HG02943 (cell line): Measurements from ENCODE around the gene FBXW4.
"Not testable (repeated sequence)": the region's sequence is repeated elsewhere in the genome, so short reads cannot be mapped to it uniquely, and the experiment has no call there.

Source experiments
- ATAC-seq: cut with Tn5 transposase; IDR thresholded peaks from one replicate; pipeline ENCODE4 v1.9.1; 2021; ENCODE audit warnings: mild to moderate bottlenecking, low read depth, moderate library complexity; ENCODE audit not compliant: unreplicated experiment

Gene FBXW4

DNA sequence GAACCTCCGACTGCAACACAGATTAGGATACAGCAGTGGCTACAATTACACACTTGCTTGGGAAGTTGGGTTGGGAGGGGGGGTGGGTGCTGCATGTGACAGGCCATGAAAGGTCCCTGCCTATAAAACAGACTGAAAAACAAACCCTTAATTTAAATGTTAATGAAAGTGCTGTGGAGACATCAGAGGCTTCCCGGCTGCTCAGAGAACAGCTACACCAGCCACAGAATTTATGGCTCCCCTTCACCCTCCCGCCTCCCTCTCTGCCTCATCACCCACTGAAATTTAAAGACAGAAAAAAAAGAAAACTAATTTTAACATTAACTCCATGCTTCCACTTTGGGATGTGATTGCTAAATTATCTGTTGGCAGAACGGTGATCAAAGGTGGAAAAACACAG, 34.7 kb downstream of the FBXW4 start:
- no peak for ATAC-seq

DNA sequence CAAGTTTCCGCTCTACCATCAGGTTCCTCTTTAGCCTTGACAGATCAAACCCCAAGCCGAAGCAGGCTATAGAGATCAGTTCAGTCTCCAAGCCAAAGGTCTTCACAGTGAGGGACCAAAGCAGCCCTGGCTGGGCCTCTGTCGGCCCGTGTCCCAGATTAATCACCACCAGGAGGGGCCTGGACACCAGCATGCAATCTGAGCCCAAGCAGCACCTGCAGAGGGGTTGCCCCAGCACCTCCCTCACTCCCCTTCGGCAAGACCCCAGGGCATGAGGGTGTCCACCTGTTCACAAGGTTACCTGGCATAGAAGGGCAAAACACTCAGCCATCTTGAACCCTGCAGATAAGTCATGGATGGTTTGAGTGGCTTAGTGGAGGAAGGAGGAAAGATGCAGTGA, 36.0 kb downstream of the FBXW4 start:
- ATAC-seq, result no peak

DNA sequence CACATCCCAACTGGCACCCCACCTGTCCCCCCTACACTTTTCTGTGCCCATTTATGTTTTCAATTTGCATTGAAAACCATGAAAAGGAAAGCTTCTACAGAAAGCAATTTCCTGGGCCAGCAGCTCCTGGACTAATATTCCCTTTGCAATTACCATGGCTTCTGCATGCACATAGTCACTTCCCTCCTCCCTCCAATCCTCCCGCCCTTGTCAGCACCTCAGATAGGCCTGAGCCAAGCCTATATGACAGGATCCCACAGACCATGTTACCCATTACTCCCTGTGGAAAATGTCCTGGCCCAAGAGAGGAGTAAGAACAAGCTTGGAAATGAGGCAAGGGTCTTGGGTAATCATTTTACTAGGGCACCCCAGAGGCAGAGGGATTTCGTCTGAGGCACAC, 38.1 kb downstream of the FBXW4 start:
- no peak for ATAC-seq

DNA sequence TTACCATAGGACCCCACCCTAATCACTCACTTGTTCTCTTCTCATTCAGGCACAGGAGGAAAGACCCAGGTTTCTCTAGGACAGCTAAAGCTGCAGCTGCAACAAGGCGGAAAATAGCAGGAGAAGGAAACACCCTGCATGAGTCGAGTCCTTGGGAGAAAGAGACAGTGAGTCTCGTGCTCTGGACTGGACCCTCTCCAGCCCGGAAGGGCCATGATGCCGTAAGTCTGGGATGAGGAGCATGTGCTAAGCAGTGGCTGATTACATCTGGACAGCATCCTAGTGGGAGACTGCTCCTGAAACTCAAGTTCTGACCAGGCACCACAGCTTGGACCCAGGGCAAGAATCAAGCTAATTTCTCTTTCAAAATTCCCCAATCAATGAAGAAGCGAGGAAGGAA, 39.4 kb downstream of the FBXW4 start:
- ATAC-seq, result no peak

DNA sequence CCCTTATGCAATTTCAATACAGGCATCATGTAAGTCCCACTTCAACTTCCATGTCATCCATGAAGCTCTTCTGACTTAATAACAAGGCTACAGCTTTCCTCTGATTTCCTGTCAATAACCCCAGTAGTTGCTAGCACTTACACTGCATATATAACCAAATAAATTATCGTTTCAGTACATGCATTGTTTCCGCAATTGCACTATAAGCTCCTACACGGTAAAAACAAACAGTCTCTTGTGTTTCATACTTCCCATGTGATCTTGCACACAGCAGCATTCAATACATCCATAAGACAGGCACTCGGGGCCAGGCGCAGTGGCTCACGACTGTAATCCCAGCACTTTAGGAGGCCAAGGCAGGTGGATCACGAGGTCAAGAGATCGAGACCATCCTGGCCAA, 41.4 kb downstream of the FBXW4 start:
- no peak for ATAC-seq

DNA sequence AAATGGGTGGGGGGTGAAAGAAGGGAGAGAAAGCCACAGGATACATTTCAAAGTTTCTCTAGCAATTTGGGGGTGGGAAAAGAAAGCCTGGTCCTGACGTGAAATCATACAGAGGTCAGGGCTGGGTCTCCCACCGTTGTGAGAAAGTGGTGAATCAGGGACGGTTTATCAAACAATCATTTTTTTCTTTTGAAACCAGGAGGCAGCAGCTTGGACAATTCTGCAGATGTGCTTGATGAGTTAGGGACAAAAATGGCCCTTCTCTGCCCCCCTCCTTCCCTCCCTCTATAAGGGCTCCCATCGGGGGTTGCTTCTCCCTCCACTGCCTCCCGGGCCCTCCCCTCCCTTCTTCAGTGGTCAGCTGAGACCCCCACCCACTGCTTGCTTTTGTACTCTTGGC, 43.6 kb downstream of the FBXW4 start:
- ATAC-seq, result no peak

DNA sequence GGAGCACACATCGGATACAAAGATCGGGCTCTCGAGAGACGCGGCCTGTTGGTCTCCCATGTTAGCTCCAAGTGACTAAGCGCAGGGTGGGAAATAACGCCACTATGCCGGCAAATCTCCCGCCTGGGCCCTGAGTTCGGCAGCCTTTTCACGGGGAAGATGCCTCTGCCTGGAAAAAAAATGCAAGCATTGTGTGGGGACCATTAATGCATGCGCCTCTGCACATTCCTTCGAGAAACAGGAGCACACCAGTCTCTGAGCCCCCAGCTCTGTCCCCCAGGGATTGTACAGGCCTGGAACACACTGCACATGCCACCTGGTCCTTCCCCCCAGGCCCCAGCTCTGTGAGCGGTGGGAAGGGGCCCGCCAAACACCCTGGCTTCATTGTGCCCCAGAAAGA, 44.1 kb downstream of the FBXW4 start:
- no peak for ATAC-seq

DNA sequence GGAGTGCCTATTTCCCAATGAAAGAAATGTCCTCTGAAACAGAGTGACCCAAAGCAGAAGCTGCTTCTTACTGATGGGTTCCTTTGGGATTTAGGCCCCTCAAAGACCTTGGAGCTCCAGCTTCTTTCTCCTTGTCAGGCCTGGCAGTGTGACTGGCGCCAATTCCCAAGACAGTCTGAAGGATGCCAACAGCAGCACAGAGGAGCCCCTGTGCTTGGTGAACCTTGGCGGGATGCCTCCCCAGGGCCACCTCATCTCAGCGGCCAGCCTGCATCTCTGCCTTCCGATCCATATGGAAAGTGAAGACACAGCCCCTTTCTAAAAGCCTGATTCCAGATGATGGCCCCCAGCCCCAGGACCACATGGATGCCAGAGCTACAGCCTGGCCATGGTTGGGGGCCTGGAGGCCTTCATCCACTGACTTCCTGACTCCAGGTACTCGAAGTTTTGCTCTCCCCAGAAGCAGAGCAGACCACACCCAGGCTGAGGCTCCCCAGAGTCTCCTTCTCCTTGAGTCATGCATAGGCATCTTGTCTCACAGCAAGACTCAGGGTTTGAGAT, 45.4 kb downstream of the FBXW4 start:
- no peak for ATAC-seq

DNA sequence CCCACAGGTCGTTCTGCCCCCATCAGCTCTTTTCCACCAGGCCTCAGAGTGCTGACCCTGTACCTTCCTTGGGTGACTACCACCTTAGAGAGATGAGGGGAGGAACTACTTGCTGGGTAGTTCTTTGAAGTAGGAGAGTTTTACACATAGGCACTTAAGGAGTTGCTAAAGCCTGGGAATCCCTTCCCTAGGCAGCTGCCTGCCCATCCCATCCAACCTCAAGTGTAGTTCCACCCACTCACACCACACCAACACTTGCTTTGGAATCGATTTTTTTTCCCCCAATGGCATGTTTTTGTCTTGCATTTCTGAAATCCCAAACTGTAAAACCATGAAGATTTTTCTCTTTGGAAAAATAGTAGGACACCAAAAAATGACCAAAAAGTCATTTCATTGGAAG, 47.7 kb downstream of the FBXW4 start:
- no peak for ATAC-seq

DNA sequence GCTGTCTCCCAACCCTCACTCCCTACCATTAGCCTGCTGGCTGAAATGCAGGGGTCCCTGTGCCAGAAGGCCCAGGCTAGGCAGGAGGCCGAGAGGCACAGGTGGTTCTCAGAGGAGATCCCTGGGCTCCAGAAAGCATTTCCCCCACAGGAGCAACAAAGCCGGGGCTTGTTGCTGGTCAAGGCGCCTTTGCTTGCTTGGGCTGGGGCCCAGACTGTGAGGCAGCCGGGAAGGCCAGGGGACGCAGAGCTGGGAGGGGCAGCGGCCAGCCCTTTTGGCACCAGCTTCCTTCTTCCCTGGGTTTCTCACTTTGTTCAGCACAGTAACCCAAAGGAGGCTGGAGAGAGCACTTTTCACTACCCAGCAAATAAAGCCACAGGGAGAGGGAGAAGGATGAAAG, 48.6 kb downstream of the FBXW4 start:
- no peak for ATAC-seq

DNA sequence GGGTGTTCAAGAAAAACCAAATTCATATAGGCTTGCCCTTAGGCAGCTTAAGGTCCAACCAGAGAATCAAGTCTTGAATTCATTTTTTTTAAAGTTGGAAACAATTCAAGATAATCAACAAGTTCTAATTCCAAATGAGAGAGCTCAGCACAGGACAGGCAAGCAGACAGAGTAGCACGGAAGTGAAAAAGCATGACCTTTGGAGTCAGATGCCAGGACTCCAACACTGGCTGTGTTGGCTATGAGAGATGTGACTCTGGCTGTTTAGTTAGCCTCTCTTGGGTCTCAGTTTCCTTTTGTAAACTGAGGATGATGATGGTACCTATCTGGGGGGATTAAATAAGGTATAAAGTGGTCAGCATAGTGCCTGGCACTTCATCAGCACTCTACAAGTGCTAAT, 49.3 kb downstream of the FBXW4 start:
- ATAC-seq, result no peak

DNA sequence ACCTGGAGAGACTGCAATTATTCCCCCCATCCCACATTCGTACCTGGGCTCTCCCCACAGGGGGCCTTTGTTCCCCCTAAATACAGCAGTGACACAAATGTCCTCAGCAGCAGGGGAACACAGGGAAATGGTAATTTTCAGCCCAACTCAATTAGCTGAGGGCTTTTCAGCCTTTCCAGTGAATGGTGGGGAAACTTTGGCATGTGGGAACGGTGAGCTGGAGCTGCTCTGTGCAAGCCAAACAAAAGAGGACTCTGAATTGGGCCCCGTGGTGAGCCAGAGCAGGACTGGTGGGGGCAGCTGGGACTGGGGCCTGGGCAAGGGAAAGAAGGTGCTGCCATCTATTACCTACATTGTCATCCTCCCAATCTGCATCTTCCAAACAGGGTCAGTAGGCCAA, 51.0 kb downstream of the FBXW4 start:
- no peak for ATAC-seq

DNA sequence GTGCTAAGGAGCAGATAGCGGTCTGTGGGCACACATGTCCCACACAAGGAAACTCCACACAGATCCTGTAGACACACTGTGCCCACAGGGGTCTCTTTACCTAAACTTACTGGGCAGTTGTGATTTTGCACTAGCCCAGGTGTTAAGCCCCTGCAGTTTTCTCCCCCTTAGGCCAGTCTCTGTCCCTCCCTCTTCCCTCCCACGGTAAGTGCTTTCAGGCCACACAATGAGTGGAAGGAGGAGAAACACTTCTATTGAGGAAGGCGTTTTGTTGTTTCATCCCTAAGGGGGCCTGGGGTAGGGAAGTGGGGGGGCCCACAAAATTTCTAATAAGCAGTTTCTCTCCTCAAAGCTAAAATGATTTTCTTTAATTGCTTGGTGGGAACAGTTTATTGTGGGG, 51.4 kb downstream of the FBXW4 start:
- ATAC-seq, result no peak

DNA sequence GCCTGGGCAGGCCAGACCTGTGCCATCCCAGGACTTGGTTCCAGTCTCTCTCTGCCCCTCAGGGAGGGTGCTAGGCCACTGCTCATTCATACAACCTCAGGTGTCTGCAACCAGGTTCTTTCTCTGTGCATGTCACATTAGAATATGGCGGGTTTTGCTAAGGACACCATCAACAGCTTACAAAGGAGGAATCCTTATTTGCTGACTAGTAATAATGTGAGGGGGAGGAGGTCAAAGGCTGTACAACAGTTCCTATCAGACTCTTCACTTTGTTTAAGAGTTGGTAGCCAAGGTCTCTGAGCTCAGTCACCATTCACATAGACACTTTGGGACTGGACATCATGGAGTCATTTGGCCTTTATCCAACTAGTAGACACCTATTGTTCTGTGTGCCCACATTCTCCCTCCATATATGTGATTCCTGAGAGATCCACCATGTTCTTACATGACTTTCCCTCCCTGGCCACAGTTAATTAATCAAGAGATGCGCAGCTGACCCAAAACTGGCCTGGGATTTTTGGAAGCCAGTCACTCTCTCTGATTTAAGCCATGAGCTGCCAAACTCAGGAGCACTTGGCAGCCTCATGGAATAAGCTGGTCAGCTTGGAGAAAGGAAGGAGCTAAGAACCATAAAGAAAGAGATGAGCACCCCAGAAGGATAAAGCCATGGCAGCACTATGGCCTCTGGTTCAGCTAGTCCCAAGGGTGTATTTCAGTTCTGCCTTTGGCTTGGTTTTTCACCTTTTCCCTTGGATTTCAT, 55.6 kb downstream of the FBXW4 start:
- no peak for ATAC-seq

DNA sequence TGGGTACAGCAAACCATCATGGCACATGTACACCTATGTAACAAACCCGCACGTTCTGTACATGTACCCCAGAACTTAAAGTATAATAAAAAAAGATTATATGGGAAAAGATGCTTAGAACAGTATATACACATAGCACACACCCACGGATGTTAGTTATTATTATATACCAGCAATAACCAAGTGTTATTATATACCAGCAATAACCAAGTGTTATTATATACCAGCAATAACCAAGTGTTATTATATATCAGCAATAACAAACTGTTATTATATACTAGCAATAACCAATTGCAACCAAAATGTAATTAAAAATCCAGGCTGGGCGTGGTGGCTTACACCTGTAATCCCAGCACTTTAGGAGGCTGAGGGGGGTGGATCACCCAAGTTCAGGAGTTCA, 61.5 kb downstream of the FBXW4 start:
- not testable (repeated sequence) for ATAC-seq

DNA sequence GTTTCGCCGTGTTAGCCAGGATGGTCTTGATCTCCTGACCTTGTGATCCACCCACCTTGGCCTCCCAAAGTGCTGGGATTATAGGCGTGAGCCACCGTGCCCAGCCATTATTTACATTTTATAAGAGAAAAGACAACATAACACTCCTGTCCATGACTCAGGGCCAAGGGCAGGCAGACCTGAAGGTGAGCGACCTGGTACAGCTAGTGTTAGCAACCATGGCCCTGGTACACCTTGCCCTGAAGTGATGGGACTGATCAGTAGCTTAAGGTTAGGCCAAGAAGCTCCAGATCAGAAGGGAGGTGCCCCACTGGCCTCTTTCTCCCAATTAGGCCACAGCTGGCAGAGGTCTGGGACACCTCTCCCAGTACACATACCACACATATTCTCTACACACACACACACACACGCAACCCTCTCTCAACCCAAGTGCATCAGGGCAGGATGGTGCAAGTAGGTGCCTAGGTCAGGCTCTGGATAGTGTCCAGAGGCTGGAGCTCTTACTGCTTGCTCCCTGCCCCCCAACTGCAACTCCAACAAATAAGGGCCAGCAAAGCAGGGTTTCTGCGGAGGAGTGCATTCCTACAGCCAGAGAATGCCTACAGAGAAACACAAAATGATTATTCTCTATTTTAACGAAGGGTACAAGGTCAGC, 63.0 kb downstream of the FBXW4 start:
- ATAC-seq, result no peak

DNA sequence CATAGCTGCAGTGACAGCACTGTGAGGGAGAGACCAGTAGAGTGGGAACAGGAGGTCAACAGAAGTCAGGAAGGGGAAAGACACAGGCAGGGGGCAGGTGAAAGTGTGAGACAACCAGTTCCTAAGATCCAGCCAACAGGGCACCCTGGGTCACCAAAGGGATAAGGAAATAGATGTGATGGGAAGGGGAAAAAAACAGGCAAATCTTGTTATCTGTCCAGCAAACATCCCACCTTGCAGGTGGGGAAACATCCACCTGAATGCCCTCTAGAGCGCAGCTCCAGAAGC, 64.4 kb downstream of the FBXW4 start:
- no peak for ATAC-seq

DNA sequence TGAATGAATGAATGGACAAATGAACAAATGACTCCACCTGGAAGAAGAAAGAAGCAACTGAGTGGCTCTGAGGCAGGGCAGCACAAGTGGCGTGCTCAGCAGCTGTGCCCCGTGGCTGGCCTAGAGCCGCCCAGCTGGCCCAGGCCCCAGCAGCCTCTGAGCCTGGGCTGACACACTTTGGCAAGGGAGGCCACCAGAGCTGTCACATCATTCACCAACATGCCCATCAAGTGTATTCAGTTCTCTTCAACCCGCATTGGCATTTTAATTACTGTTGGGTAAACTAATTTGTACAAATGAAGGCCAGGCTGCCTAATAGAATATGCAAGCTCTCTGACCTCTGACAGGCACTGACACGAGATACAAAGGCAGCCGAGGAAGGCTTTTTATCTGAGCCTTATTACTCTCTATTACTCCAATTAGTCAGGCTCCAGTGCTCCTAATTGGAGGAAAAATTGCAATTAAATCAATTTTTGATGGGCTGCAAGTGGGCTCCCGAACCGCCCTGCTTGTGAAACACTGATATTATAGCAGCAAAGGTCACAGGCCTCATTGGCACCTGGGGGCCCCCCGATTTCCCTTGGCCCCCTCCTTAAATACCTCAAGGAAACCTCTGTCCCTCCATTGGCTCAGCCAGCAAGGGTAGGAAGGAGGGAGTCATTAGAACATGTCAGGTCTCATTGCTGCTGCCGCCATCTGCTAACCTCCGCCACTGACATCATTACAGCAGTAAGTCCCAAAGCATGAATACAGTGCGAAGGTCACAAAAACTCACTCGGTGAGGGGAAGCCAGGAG, 64.9 kb downstream of the FBXW4 start:
- ATAC-seq, result no peak

DNA sequence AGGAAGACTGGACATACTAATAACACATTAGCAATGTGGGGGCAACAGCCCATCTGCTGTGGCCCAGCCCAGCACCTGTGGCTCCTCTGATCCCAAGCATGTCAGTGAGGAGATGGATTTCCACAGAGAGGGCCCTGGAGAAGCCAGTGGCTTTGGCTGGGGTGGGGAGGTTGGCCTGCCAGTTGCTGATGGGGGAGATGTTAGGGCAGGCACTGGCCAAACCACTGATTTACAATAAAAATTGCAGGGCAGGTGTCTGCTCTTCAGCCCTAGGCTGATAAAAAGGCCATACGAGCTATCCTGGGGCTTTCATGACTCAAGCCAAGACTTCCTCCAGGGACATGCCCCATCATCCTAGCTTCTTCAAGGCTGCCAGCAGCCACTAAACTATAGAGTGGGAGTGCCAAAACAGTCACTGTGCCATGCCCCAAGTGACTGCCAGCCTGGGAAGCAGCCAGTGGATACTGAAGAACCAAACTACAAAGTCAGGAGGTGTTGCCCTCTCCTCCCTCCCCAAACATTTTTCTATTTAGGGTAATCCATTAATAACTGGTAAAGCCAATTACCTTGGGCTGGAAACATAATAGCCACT, 69.1 kb downstream of the FBXW4 start:
- ATAC-seq, result no peak

DNA sequence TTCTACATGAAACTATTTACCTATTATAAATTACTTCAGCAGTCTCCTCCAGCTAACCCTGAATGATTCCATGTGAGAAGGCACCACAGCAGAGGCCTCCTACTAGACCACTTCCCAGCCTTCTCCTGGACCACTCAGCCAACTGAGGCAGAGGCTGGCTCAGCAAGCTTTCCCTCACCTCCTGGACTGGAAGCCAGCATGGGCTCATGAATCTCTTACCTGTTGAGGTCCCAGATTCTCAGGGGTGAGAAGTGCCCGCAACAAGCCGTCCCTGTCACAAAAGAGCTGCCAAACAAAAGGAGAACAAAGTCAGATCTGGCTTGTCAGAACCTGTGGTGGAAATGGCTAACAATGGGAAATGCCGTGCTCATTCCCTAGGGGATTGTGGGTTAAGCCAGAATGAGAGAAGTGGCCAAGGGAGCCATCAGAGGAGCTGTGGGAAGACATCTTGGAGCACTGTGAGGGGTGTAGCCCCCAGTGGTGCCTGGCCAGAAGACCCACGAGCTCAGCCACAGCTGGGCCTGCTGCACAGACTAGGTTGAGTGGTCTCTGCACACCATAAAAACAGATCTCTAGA, 70.4 kb downstream of the FBXW4 start:
- ATAC-seq, result no peak

DNA sequence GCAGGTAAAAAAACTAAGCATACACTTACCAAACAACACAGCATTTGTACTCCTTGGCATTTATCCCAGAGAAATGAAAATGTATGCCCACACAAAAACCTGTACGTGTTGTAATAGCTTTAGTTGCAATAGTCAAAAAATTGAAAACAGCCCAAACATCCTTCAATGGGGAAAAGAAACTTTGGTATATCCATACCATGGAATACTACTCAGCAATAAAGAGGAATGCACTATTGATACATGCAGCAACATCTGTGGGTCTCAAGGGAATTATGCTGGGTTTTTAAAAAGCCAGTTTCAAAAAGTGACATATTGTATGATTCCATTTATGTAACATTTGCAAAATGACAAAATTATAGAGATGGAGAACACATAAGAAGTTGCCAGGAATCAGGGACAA, 71.4 kb downstream of the FBXW4 start:
- ATAC-seq, result no peak
